ENCODE data around the gene NSD1. TPM values are rescaled to one million over a fixed set of nuclear protein-coding genes. Genes with fewer than 3 reads are reported as not detected.
A peak's percentile ranks its signal among the peaks of the same experiment; 100 is the strongest.
"Not testable (repeated sequence)": the region's sequence is repeated elsewhere in the genome, so short reads cannot be mapped to it uniquely, and the experiment has no call there.

The NSD1 gene
- total RNA-seq, 1 donor from 2014 or later: 25.8 TPM

GRCh38 chr5:177290816-177291596 is 157.4 kb downstream of the NSD1 start:
- no peak for DNase-seq (ENCODE audit: low read depth in 2 of 2)

GRCh38 chr5:177291735-177292134 is 158.2 kb downstream of the NSD1 start:
- DNase-seq (ENCODE audit: low read depth in 2 of 2): no peak

- DNase-seq (ENCODE audit: low read depth in 2 of 2): no peak
Measured at GRCh38 chr5:177293819-177294581, 160.4 kb downstream of the NSD1 start.

GRCh38 chr5:177294632-177295031 is 161.1 kb downstream of the NSD1 start:
- DNase-seq (ENCODE audit: low read depth in 2 of 2): no peak

GRCh38 chr5:177295924-177296323 is 162.4 kb downstream of the NSD1 start:
- DNase-seq (ENCODE audit: low read depth in 2 of 2): no peak

- DNase-seq (ENCODE audit: low read depth in 2 of 2): peak in 1 of 2 donors; percentile 64
Measured at GRCh38 chr5:177296581-177296980, 163.0 kb downstream of the NSD1 start.

GRCh38 chr5:177297922-177298321 is 164.3 kb downstream of the NSD1 start:
- no peak for DNase-seq (ENCODE audit: low read depth in 2 of 2)

GRCh38 chr5:177299697-177300096 is 166.1 kb downstream of the NSD1 start:
- DNase-seq (ENCODE audit: low read depth in 2 of 2): no peak

- DNase-seq (ENCODE audit: low read depth in 2 of 2): peak; percentile 92
Measured at GRCh38 chr5:177300236-177300880, 166.8 kb downstream of the NSD1 start.

GRCh38 chr5:177300951-177301350 is 167.4 kb downstream of the NSD1 start:
- DNase-seq (ENCODE audit: low read depth in 2 of 2): no peak

GRCh38 chr5:177301503-177302165 is 168.1 kb downstream of the NSD1 start:
- peak in 1 of 2 donors; percentile 39 for DNase-seq (ENCODE audit: low read depth in 2 of 2)

GRCh38 chr5:177302354-177303110 is 169.0 kb downstream of the NSD1 start:
- no peak for DNase-seq (ENCODE audit: low read depth in 2 of 2)

GRCh38 chr5:177303121-177303924 is 169.8 kb downstream of the NSD1 start, which contains the start of the genes PRELID1 and RAB24:
Gene PRELID1, plus strand, starts transcription at chr5:177303799. Its CDS starts 187 bp downstream, at chr5:177303986.
Gene RAB24, minus strand, starts transcription at chr5:177303719. Its CDS starts 431 bp downstream, at chr5:177303288.
- peak; percentile 47 to 87 for DNase-seq (ENCODE audit: low read depth in 2 of 2)

GRCh38 chr5:177303925-177304391 is 170.4 kb downstream of the NSD1 start:
- peak in 1 of 2 donors; percentile 26 for DNase-seq (ENCODE audit: low read depth in 2 of 2)

- peak in 1 of 2 donors; percentile 53 for DNase-seq (ENCODE audit: low read depth in 2 of 2)
Measured at GRCh38 chr5:177304392-177305119, 171.0 kb downstream of the NSD1 start.

- DNase-seq (ENCODE audit: low read depth in 2 of 2): not testable (repeated sequence)
Measured at GRCh38 chr5:177306103-177306640, 172.6 kb downstream of the NSD1 start.

- DNase-seq (ENCODE audit: low read depth in 2 of 2): peak; percentile 62 to 70
Measured at GRCh38 chr5:177306674-177307543, 173.3 kb downstream of the NSD1 start.

All from dermis microvascular lymphatic vessel endothelial cell (primary cell).